Measurements from ENCODE around the gene RRP15. TPM values are rescaled to one million over a fixed set of nuclear protein-coding genes. Genes with fewer than 3 reads are reported as not detected.

RRP15 gene
- total and polyA plus RNA-seq, 3 experiments from 2014 or later: 18.2 to 49.4 (median 46.1) TPM

GRCh38 chr1:218257371-218257770 is 27.7 kb upstream of the RRP15 start:
- Mint-ChIP-seq H3K9me3 (peaks cover 3 to 14% (median 11%) of the 10 kb centered on the region in 5 donors), H3K4me3 (no peak overlapping the region), H3K4me1 (no peaks in the 10 kb centered on the region), H3K27ac (no peak overlapping the region), H3K27me3 (peaks cover 6 to 31% of the 10 kb centered on the region in 2 donors), H3K36me3 (no peaks in the 10 kb centered on the region)
- Histone ChIP-seq H3K4me3 (ENCODE audit: low read length) (no peak overlapping the region), H3K9me3 (ENCODE audit: low read length) (no peaks in the 10 kb centered on the region), H3K27me3 (ENCODE audit: insufficient read depth, low read length, poor library complexity, severe bottlenecking) (no peaks in the 10 kb centered on the region), H3K4me1 (ENCODE audit: insufficient read depth, low read length) (no peaks in the 10 kb centered on the region), H3K27ac (ENCODE audit: low read depth, low read length) (no peak overlapping the region), H3K36me3 (ENCODE audit: insufficient read depth, low read length) (no peaks in the 10 kb centered on the region)
- CTCF ChIA-PET: no interaction called here
- no peak for DNase-seq
- POLR2A ChIA-PET: no interaction called here

DNA sequence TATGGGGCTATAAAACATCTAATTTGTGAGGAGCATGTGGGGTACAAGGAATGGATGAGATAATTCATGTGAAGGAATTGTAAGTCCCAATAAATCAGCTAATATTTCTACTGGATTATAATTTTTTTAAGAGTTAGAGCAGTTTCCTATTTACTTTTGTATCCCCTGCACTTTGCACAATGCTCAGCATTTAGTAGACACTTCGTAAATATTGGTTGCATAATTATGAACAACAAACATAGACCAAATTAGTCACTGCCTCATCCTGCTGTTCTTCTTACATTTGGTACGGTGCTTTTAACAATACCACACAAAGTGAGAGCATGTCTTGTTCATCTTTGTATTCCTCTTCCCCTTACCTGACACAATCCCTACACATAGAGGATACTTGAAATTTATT is 27.1 kb upstream of the RRP15 start:
- POLR2A ChIA-PET: no interaction called here

DNA sequence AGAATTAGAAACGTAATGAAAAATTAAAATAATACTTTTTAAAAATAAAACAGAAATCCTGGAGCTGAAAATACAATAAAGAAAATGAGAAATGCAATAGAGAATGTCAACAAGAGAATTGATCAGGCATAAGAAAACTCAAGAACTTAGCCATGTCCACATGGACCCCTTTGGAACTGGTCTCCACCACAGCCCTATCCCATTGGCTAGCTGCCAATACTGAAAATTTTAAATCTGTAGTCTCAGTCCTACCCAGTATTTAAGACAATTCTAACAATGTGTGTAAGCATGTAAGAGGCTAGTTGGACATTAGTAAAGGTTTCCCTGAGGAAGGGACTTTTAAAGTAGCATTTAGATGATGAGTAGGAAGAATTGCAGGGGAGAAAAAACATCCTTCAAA is 25.8 kb upstream of the RRP15 start:
- ChIA-PET POLR2A (no interaction called here), CTCF (no interaction called here)
- no peak for DNase-seq
- no peak overlapping the region for H3K4me3 Mint-ChIP-seq
- Histone ChIP-seq H3K4me3 (ENCODE audit: low read length) (no peak overlapping the region), H3K4me1 (ENCODE audit: insufficient read depth, low read length) (no peaks in the 10 kb centered on the region), H3K27ac (ENCODE audit: low read depth, low read length) (no peak overlapping the region), H3K27me3 (ENCODE audit: insufficient read depth, low read length, poor library complexity, severe bottlenecking) (no peaks in the 10 kb centered on the region), H3K9me3 (ENCODE audit: low read length) (no peaks in the 10 kb centered on the region), H3K36me3 (ENCODE audit: insufficient read depth, low read length) (no peaks in the 10 kb centered on the region)
- no peaks in the 10 kb centered on the region for H3K4me1 Mint-ChIP-seq
- H3K9me3 Mint-ChIP-seq: peaks cover 3 to 14% (median 11%) of the 10 kb centered on the region in 5 donors
- no peak overlapping the region for H3K27ac Mint-ChIP-seq
- H3K27me3 Mint-ChIP-seq: peaks cover 10 to 34% of the 10 kb centered on the region in 2 donors
- no peaks in the 10 kb centered on the region for H3K36me3 Mint-ChIP-seq

More for the DNA sequence above, 27.1 kb upstream of the RRP15 start:
- Mint-ChIP-seq H3K27ac (no peak overlapping the region), H3K4me1 (no peaks in the 10 kb centered on the region), H3K27me3 (peaks cover 10 to 37% of the 10 kb centered on the region in 2 donors), H3K36me3 (no peaks in the 10 kb centered on the region), H3K4me3 (no peak overlapping the region), H3K9me3 (peaks cover 3 to 14% (median 11%) of the 10 kb centered on the region in 5 donors)
- Histone ChIP-seq H3K4me3 (ENCODE audit: low read length) (no peak overlapping the region), H3K27ac (ENCODE audit: low read depth, low read length) (no peak overlapping the region), H3K9me3 (ENCODE audit: low read length) (no peaks in the 10 kb centered on the region), H3K4me1 (ENCODE audit: insufficient read depth, low read length) (no peaks in the 10 kb centered on the region), H3K27me3 (ENCODE audit: insufficient read depth, low read length, poor library complexity, severe bottlenecking) (no peaks in the 10 kb centered on the region), H3K36me3 (ENCODE audit: insufficient read depth, low read length) (no peaks in the 10 kb centered on the region)
- no peak for DNase-seq
- CTCF ChIA-PET: no interaction called here

DNA sequence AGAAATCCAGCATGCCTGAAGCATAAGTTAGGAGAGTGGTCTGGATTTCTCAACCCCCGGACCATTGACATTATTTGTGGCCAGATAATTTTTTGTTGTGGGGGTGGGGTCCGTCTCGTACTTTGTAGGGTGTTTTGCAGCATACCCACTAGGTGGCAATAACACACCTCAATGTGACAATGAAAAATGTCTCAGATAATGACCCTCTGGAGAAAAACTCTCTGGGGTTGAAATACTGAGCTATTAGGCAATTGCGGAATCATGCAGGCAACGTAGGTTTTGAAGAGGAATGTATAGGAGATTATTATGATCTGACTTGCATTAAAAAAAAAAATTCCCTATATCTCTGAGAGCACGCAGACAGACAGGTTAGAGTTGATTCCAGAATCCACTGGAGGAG is 25.3 kb upstream of the RRP15 start:
- Histone ChIP-seq H3K4me1 (ENCODE audit: insufficient read depth, low read length) (no peaks in the 10 kb centered on the region), H3K4me3 (ENCODE audit: low read length) (no peak overlapping the region), H3K27ac (ENCODE audit: low read depth, low read length) (no peak overlapping the region), H3K36me3 (ENCODE audit: insufficient read depth, low read length) (no peaks in the 10 kb centered on the region), H3K9me3 (ENCODE audit: low read length) (no peaks in the 10 kb centered on the region), H3K27me3 (ENCODE audit: insufficient read depth, low read length, poor library complexity, severe bottlenecking) (no peaks in the 10 kb centered on the region)
- no peak for DNase-seq
- Mint-ChIP-seq H3K27me3 (peaks cover 10 to 34% of the 10 kb centered on the region in 2 donors), H3K4me3 (no peak overlapping the region), H3K36me3 (no peaks in the 10 kb centered on the region), H3K4me1 (no peaks in the 10 kb centered on the region), H3K27ac (no peak overlapping the region), H3K9me3 (peaks cover 3 to 14% (median 11%) of the 10 kb centered on the region in 5 donors)
- ChIA-PET POLR2A (no interaction called here), CTCF (interaction anchor here (1.2 kb wide), 1 partner anchor 11 kb away, joined by 4 read pairs; no protein-coding TSS in a partner anchor)

DNA sequence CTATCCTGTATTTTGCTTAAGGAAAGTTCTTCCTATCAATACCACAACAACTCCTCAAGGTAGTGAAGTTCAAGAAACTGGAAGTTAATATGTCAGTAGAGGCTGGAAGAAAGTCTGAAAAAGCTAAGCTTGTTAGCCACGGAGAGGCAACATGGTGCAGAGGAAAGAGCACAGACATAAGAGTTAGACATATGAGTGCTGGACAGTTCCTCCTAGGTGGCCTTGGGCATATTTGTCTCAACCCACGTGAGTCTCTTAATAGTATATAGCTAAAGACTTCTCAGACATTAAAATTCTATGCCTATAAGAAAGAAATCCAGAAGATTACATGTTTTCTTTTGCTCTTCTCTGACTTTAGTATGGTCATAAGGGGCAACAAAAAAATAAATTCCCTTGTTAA is 22.8 kb upstream of the RRP15 start:
- CTCF ChIA-PET: no interaction called here

GRCh38 chr1:218266356-218266755 is 18.7 kb upstream of the RRP15 start:
- Histone ChIP-seq H3K4me1 (ENCODE audit: insufficient read depth, low read length) (no peaks in the 10 kb centered on the region), H3K27ac (ENCODE audit: low read depth, low read length) (no peak overlapping the region), H3K4me3 (ENCODE audit: low read length) (no peak overlapping the region), H3K9me3 (ENCODE audit: low read length) (no peaks in the 10 kb centered on the region), H3K27me3 (ENCODE audit: insufficient read depth, low read length, poor library complexity, severe bottlenecking) (no peaks in the 10 kb centered on the region), H3K36me3 (ENCODE audit: insufficient read depth, low read length) (no peaks in the 10 kb centered on the region)
- peaks cover 12 to 26% of the 10 kb centered on the region in 2 donors for H3K27me3 Mint-ChIP-seq
- H3K4me3 Mint-ChIP-seq: no peak overlapping the region
- H3K9me3 Mint-ChIP-seq: no peaks in the 10 kb centered on the region
- DNase-seq: no peak
- no peak overlapping the region for H3K27ac Mint-ChIP-seq
- no peaks in the 10 kb centered on the region for H3K4me1 Mint-ChIP-seq
- POLR2A ChIA-PET: no interaction called here
- CTCF ChIA-PET: no interaction called here
- H3K36me3 Mint-ChIP-seq: no peaks in the 10 kb centered on the region

More for the DNA sequence above, 22.8 kb upstream of the RRP15 start:
- POLR2A ChIA-PET: no interaction called here
- Mint-ChIP-seq H3K36me3 (no peaks in the 10 kb centered on the region), H3K27me3 (peaks cover 12 to 43% of the 10 kb centered on the region in 2 donors), H3K4me3 (no peak overlapping the region), H3K9me3 (peaks cover 3 to 14% (median 11%) of the 10 kb centered on the region in 5 donors), H3K27ac (no peak overlapping the region), H3K4me1 (no peaks in the 10 kb centered on the region)
- H3K36me3 ChIP-seq (ENCODE audit: insufficient read depth, low read length): no peaks in the 10 kb centered on the region
- H3K4me1 ChIP-seq (ENCODE audit: insufficient read depth, low read length): no peaks in the 10 kb centered on the region
- no peaks in the 10 kb centered on the region for H3K9me3 ChIP-seq (ENCODE audit: low read length)
- no peaks in the 10 kb centered on the region for H3K27me3 ChIP-seq (ENCODE audit: insufficient read depth, low read length, poor library complexity, severe bottlenecking)
- H3K27ac ChIP-seq (ENCODE audit: low read depth, low read length): no peak overlapping the region
- DNase-seq: no peak
- no peak overlapping the region for H3K4me3 ChIP-seq (ENCODE audit: low read length)

GRCh38 chr1:218272366-218272765 is 12.7 kb upstream of the RRP15 start:
- Mint-ChIP-seq H3K4me3 (peak overlapping the region in 1 of 7 donors; percentile 29), H3K27me3 (peaks cover 0 to 6% of the 10 kb centered on the region in 2 donors), H3K9me3 (no peaks in the 10 kb centered on the region), H3K36me3 (no peaks in the 10 kb centered on the region), H3K4me1 (no peaks in the 10 kb centered on the region), H3K27ac (peak overlapping the region in 1 of 8 donors; percentile 56)
- H3K4me1 ChIP-seq (ENCODE audit: insufficient read depth, low read length): no peaks in the 10 kb centered on the region
- H3K27ac ChIP-seq (ENCODE audit: low read depth, low read length): no peak overlapping the region
- ChIA-PET POLR2A (no interaction called here), CTCF (no interaction called here)
- no peaks in the 10 kb centered on the region for H3K36me3 ChIP-seq (ENCODE audit: insufficient read depth, low read length)
- no peaks in the 10 kb centered on the region for H3K9me3 ChIP-seq (ENCODE audit: low read length)
- no peak for DNase-seq
- no peak overlapping the region for H3K4me3 ChIP-seq (ENCODE audit: low read length)
- no peaks in the 10 kb centered on the region for H3K27me3 ChIP-seq (ENCODE audit: insufficient read depth, low read length, poor library complexity, severe bottlenecking)

DNA sequence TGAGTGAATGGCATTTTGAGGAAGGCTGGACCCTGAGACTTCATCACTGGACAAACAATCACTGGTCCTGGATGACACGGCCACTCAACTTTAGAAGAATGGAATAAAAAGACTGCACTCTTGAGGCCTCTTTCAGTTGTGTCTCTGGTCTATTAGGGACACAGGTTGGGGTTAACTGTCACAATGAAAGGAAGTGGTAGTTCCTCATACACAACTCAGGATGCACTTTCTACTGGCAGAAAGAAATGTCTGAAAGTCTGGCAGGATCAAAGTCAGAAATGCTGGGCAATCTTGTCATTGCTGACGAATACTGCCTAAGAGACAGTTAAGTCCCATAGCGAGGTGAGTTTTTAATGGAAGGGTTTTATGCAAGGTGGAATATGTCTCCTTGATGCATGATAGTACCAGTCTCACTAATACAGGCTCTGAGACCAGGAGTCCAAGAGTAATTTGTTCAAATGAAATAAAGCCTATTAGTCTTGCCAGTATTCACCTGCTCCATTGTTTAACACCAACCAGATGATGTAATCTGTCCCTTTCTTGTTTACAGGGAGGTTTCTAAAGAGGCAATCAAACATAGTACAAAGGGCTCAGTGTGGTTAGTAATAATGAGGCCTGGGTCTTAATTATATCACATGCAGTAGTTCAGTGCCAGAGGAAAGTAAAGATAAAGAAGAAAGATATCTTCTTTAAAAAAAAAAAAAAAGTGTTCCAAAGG is 11.2 kb upstream of the RRP15 start:
- Mint-ChIP-seq H3K27ac (no peak overlapping the region), H3K4me3 (no peak overlapping the region), H3K36me3 (no peaks in the 10 kb centered on the region), H3K27me3 (peaks cover 0 to 3% of the 10 kb centered on the region in 2 donors), H3K9me3 (no peaks in the 10 kb centered on the region), H3K4me1 (no peaks in the 10 kb centered on the region)
- DNase-seq: no peak
- Histone ChIP-seq H3K36me3 (ENCODE audit: insufficient read depth, low read length) (no peaks in the 10 kb centered on the region), H3K9me3 (ENCODE audit: low read length) (no peaks in the 10 kb centered on the region), H3K4me3 (ENCODE audit: low read length) (no peak overlapping the region), H3K27me3 (ENCODE audit: insufficient read depth, low read length, poor library complexity, severe bottlenecking) (no peaks in the 10 kb centered on the region), H3K27ac (ENCODE audit: low read depth, low read length) (no peak overlapping the region), H3K4me1 (ENCODE audit: insufficient read depth, low read length) (no peaks in the 10 kb centered on the region)
- ChIA-PET CTCF (no interaction called here), POLR2A (no interaction called here)

Measured in CD8-positive, alpha-beta memory T cell (primary cell).